SH-SY5Y (cell line): Measurements from ENCODE around the gene EOGT.

Experiments used
- GATA2 ChIP-seq: IDR thresholded peaks from 2 replicates; pipeline ENCODE4 v1.6.1; 2011; ENCODE audit warnings: mild to moderate bottlenecking, low read depth, low read length
- GATA3 ChIP-seq: IDR thresholded peaks from 2 replicates; pipeline ENCODE4 v1.6.1; 2011; ENCODE audit warnings: low read depth, mild to moderate bottlenecking, low read length, moderate library complexity

Gene EOGT

DNA sequence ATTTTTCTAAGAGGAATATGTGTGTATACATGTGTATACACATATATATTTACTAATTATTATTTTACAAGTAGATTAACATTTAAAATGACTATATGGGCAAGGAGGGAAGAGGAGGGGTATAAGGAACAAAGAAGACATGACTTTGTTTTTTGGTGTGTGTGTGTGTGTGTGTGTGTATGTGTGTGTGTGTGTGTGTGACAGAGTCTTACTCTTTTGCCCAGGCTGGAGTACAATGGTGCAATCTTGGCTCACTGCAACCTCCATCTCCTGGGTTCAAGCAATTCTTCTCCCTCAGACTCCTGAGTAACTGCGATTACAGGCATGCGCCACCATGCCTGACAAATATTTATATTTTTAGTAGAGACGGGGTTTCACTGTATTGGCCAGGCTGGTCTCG, 2.6 kb upstream of the EOGT start:
- TF ChIP-seq GATA2 (no peak), GATA3 (no peak)

DNA sequence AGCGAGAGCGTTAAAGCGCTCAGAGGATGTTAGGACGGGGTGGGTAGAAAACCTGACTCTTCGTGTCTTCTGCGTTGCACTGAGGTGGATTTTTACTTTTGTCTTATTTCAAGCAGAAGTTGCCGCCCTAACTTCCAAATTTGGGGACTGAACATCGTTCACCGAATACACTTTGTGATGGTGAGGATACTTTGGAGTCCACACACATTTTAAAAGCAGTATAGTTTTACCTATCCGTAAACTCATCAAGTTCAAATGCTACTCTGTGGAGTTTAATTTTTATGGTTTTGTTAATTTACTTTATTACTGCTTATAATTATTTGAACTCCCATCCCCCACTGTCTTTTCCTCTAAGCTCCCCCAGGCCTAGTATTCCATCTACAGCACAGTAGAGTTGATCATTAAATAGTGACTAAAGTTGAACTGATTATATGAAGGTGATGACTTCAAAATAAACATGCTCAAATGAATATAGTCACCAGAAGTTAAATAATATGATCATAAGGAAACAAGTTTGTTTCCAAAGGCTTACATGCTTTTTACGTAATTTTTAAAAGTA, 617 bp upstream of the EOGT start:
- TF ChIP-seq GATA2 = no peak
- TF ChIP-seq GATA3 = no peak

- no peak for TF ChIP-seq GATA3
- no peak for TF ChIP-seq GATA2
Observed at GRCh38 chr3:69012800-69013252, 658 bp downstream of the EOGT start.

DNA sequence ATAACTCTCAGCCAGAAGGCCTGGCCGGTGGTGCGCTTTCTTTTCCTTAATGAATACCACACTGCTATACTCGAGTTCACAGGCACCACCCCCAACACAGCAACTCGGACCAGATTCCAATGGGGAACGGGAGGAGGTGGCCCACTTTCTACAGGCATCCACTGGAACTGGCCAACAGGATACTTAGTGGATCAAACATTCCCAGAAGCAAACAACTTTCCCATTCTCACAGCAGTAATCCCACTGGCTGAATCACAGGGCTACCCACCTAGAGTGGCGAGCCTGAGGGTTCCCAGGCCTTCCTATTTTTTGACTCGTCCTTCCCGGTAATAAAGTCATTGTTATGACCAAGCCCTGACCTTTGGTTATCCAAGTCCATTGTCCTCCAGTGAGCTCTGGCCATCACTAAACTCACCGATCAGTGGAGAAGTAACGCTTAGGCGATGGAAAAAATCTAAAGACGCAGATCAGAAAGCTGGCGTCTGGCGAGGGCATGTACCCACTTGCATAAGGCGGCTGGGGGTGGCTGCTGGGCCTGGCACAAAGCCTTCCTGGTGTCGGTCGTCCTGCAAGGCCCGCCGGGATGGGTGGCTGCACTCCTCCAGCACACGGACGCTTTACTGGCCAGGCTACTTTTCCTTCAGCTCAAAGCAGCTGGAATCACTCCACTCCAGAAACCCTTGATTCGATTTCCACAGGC, 1.2 kb downstream of the EOGT start:
- no peak for TF ChIP-seq GATA3
- no peak for TF ChIP-seq GATA2

DNA sequence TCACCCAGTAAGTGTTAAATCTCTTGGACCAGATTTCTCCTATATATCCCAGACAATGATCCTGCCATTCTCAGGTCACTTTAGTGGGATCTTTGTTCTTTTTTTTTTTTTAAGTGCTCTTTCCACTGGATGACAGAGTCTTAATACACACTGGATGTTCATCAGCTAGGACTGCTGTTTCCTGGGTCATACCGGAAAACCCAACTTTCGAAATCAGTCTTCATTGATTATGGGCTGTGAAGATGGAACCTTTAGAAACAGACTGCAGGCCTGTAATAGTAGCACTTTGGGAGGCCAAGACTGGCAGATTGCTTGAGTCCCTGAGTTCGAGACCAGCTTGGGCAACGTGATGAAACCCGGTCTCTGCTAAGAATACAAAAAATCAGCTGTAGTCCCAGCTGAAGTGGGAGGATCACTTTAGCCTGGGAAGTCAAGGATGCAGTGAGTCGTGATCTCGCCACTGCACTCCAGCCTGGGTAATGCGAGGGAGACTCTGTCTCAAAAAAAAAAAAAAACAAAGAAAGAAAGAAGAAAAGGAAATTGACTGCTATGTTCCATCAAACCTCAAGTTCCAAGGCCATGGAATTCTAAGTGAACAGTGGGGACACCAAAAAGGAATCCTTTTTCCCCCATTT, 2.3 kb downstream of the EOGT start:
- TF ChIP-seq GATA2 (no peak), GATA3 (no peak)

- no peak for TF ChIP-seq GATA2
- no peak for TF ChIP-seq GATA3
Observed at GRCh38 chr3:69009559-69010410, 3.7 kb downstream of the EOGT start.

DNA sequence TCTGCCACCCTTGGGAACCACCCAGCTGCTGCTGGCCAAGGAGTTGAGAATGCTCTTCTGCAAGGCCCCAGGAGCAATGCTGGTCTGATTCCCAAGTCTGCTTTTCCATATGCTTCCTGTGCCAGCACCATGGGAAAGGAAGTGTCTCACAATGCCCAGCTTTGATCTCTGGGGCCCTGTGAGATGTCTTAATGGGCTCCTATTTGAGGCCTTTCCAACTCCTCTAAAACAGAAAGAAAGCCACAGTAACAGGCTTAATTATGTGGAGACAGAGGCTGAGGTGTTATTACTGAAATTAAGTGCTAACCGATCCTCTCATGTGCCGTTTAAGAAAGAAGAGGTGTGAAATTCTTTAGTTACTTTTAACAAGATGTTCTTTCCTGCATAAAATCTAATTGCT, 4.5 kb downstream of the EOGT start:
- TF ChIP-seq GATA2 (no peak), GATA3 (no peak)

DNA sequence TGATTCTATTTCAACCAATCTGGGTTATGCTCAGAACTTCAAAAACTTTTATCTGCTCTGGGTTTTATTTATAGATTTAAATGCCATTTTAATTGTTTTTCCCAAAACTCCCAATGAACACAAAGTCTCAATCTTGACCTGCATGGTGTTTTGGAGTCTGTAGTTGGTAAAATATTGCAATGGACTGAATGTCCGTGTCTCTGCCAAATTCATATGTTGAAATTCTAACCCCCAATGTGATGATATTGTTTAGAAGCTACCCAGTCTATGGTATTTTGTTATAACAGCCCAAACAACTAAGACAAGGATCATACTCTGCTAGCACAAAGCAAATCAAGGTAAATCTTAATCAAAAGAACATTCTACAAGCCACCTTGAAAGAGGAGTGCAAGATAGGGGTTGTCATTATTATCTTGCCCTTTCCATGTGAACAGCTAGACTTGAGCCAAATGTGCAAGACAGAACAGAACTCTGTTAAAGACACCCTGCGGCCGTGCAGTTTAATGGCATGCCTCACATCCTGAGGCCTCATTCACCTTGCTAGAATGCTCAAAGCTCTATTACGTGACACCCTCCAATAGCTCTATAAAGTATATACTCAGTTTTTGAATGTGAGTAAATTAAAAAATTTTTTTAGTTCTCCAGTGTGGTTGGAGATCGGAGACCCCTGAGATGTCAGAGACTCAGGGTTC, 7.5 kb downstream of the EOGT start:
- TF ChIP-seq GATA3 (no peak), GATA2 (no peak)

DNA sequence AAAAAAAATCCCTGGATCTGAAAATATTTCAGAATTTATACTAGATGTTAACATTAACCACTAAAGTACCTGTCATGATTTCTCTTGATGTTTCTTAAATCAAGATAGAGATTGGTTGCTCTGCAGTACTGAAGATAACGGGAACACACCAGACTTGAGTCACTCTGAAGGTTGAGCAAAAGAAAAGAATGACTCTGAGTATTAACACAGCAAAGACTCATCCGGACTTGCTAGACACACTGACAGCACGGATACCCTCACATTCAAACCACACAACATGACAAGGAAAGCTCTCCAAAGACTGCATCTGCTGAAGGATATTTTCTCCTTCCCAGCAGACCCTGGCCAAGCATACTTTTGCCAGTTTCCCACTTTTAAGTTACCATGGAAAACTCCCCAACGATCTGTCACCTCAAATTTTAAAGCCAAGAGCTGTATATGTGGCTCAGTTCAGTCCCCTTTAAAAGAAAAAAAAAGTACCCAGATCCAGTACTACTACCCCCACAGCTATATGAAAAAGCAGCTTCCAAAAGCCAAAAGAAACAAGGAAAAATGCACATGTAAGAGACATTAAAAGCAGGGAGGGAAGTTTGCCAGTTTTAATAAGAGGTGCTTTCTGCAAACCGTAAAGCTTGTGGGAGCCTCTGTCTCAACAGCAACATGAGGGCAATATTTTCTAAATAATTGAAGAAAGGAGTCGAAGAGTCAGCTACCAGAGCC, 8.3 kb downstream of the EOGT start:
- TF ChIP-seq GATA2 (no peak), GATA3 (no peak)

DNA sequence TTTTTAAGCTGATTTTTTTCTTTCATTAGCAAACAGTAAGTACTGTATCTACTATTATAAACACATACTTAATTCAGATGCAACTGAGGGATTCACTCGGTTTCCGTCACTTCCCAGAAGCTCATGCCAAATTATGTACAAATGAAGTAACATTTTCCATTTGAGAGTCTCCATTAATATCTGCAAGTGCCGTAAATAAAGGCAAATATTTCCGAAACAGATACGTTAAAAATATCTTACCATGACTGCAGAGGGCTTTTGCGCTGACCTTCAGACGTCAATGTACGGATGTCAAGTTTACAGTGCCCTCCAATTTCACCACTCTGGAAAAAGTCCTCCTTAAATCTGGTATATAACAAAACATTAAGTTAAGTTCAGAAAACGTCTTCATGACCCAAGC, 9.3 kb downstream of the EOGT start:
- no peak for TF ChIP-seq GATA2
- TF ChIP-seq GATA3 = no peak

- TF ChIP-seq GATA2 (no peak), GATA3 (no peak)
Observed at GRCh38 chr3:68999605-69000004, 13.9 kb downstream of the EOGT start.

- no peak for TF ChIP-seq GATA3
- no peak for TF ChIP-seq GATA2
Observed at GRCh38 chr3:68999158-68999557, 14.3 kb downstream of the EOGT start.

- TF ChIP-seq GATA2 (no peak), GATA3 (no peak)
Observed at GRCh38 chr3:68997887-68998286, 15.6 kb downstream of the EOGT start.

GRCh38 chr3:68996356-68996995, 17.0 kb downstream of the EOGT start:
- TF ChIP-seq GATA2 (no peak), GATA3 (no peak)
